Gastroesophageal sphincter (tissue), 4 donors: ENCODE data around the gene SDHA. TPM values are rescaled to one million over a fixed set of nuclear protein-coding genes. Genes with fewer than 3 reads are reported as not detected.
"Not testable (repeated sequence)": the region's sequence is repeated elsewhere in the genome, so short reads cannot be mapped to it uniquely, and the experiment has no call there.

Experiments used
- ATAC-seq: fragments of 150-250 bp; one replicate; pipeline ENCODE4 v1.9.1; 2016; ENCODE audit warnings: mild to moderate bottlenecking, moderate library complexity
- H3K27ac ChIP-seq, 4 donors: fragments of 200-600 bp; sonication (generic) in 3 of 4; 1 replicate in 3 of 4; 2 replicates in 1 of 4; pipeline ENCODE4 v1.5.1; 2016 to 2019
- H3K27me3 ChIP-seq: fragments of 200-600 bp; sonication (generic); one replicate; pipeline ENCODE4 v1.5.1; 2019
- H3K36me3 ChIP-seq, 2 donors: fragments of 200-600 bp; sonication (generic); one replicate each; pipeline ENCODE4 v1.5.1; 2019; ENCODE audit warnings: control low read depth in 1 of 2
- H3K4me1 ChIP-seq, 3 donors: fragments of 200-600 bp; sonication (generic); 1 replicate in 2 of 3; 2 replicates in 1 of 3; pipeline ENCODE4 v1.5.1; 2016 to 2019; ENCODE audit warnings: control low read depth in 2 of 3
- H3K4me3 ChIP-seq, 2 donors: fragments of 200-600 bp; sonication (generic); one replicate each; pipeline ENCODE4 v1.5.1; 2019; ENCODE audit warnings: mild to moderate bottlenecking in 1 of 2, moderate library complexity in 1 of 2
- H3K9me3 ChIP-seq, 3 donors: fragments of 200-600 bp; sonication (generic); one replicate each; pipeline ENCODE4 v1.5.1; 2017 to 2019; ENCODE audit warnings: control low read depth in 2 of 3
- CTCF ChIP-seq, 4 experiments: fragments of 200-600 bp in 2 of 4; fragments of 450-650 bp in 2 of 4; sonication (generic) in 1 of 4; IDR thresholded peaks; one replicate each; pipeline ENCODE4 v1.5.1; 2017 to 2019; ENCODE audit warnings: antibody characterized with exemption in 4 of 4, mild to moderate bottlenecking in 2 of 4, moderate library complexity in 2 of 4
- EP300 ChIP-seq: sonication (generic); formaldehyde crosslinking; IDR thresholded peaks from one replicate; pipeline ENCODE4 v1.6.1; 2017; ENCODE audit warnings: antibody characterized with exemption, mild to moderate bottlenecking
- POLR2A ChIP-seq, 2 donors: fragments of 450-650 bp; IDR thresholded peaks; one replicate each; pipeline ENCODE4 v1.6.1; 2017; ENCODE audit warnings: antibody characterized with exemption in 2 of 2, mild to moderate bottlenecking in 2 of 2, moderate library complexity in 1 of 2
- POLR2AphosphoS5 ChIP-seq: sonication (generic); formaldehyde crosslinking; IDR thresholded peaks from one replicate; pipeline ENCODE4 v1.6.1; 2017; ENCODE audit warnings: antibody characterized with exemption
- WGBS, 2 donors: methylation state at CpG; one replicate each; pipeline ENCODE4 v1.1.5; 2018; ENCODE audit warnings: low coverage in 1 of 2; 5-methylcytosine and 5-hydroxymethylcytosine counted together
- total RNA-seq, 4 donors: library from RNA; depleted of rRNA; stranded (reverse); fragments of >200 nt; gene quantifications; one replicate each; pipeline ENCODE4 v1.1.0, GENCODE V29; 2016

Gene SDHA
- total RNA-seq, 4 donors from 2014 or later, result 85.8 to 149 (median 110) TPM

- Histone ChIP-seq H3K4me3 (peak overlapping the region in 1 of 2 donors; percentile 100), H3K9me3 (no peaks in the 10 kb centered on the region), H3K36me3 (peaks cover 0 to 32% of the 10 kb centered on the region in 2 donors), H3K27me3 (no peaks in the 10 kb centered on the region), H3K27ac (peak overlapping the region; percentile 61 to 96 (median 91)), H3K4me1 (peaks cover 0 to 38% (median 15%) of the 10 kb centered on the region in 3 donors)
- ATAC-seq, result no peak
- 62 to 70% methylated on average over 11 to 16 of the region's 17 CpGs for WGBS, 2 donors
- TF ChIP-seq EP300 (no peak), CTCF (IDR thresholded peaks at IDR 0.05) (no peak), POLR2AphosphoS5 (no peak), POLR2A (IDR thresholded peaks at IDR 0.05) (no peak)
Measured at GRCh38 chr5:270340-270739, 52.2 kb downstream of the SDHA start.

GRCh38 chr5:271828-272167, 53.7 kb downstream of the SDHA start:
- not testable (repeated sequence) for H3K27me3 ChIP-seq, H3K9me3 ChIP-seq, ATAC-seq
- Histone ChIP-seq H3K4me1 (peaks cover 0 to 39% (median 15%) of the 10 kb centered on the region in 3 donors), H3K27ac (peak overlapping the region; percentile 67 to 96 (median 91)), H3K36me3 (peaks cover 0 to 39% of the 10 kb centered on the region in 2 donors), H3K4me3 (peak overlapping the region; percentile 84 to 100)
- WGBS, 2 donors, result no CpG with 5 or more reads among the region's 41 CpGs

- not testable (repeated sequence) for H3K27me3 ChIP-seq, H3K27ac ChIP-seq, H3K9me3 ChIP-seq, ATAC-seq
- peaks cover 0 to 39% (median 15%) of the 10 kb centered on the region in 3 donors for H3K4me1 ChIP-seq
- H3K36me3 ChIP-seq, result peaks cover 0 to 41% of the 10 kb centered on the region in 2 donors
- peak overlapping the region in 1 of 2 donors; percentile 100 for H3K4me3 ChIP-seq
- 97% methylated on average over 8 of the region's 9 CpGs; no CpG with 5 or more reads in 1 of the 2 donors for WGBS, 2 donors
Measured at GRCh38 chr5:273091-273490, 55.0 kb downstream of the SDHA start.

GRCh38 chr5:273491-273890, 55.4 kb downstream of the SDHA start:
- not testable (repeated sequence) for H3K4me3 ChIP-seq, H3K9me3 ChIP-seq, H3K27ac ChIP-seq, H3K27me3 ChIP-seq, ATAC-seq
- WGBS, 2 donors, result 77 to 81% methylated on average over 3 to 7 of the region's 7 CpGs
- Histone ChIP-seq H3K36me3 (peaks cover 0 to 45% of the 10 kb centered on the region in 2 donors), H3K4me1 (peaks cover 0 to 39% (median 15%) of the 10 kb centered on the region in 3 donors)

GRCh38 chr5:274346-274745, 56.2 kb downstream of the SDHA start:
- not testable (repeated sequence) for H3K27me3 ChIP-seq, ATAC-seq, H3K4me3 ChIP-seq, H3K9me3 ChIP-seq, H3K27ac ChIP-seq
- WGBS, 2 donors, result 73 to 80% methylated on average over 3 to 5 of the region's 7 CpGs
- Histone ChIP-seq H3K4me1 (peaks cover 0 to 39% (median 15%) of the 10 kb centered on the region in 3 donors), H3K36me3 (peaks cover 0 to 53% of the 10 kb centered on the region in 2 donors)

GRCh38 chr5:278646-279045, 60.5 kb downstream of the SDHA start:
- Histone ChIP-seq H3K4me3 (no peak overlapping the region), H3K27me3 (no peaks in the 10 kb centered on the region), H3K27ac (no peak overlapping the region), H3K4me1 (peaks cover 0 to 17% (median 7%) of the 10 kb centered on the region in 3 donors), H3K9me3 (no peaks in the 10 kb centered on the region), H3K36me3 (peaks cover 0 to 57% of the 10 kb centered on the region in 2 donors)
- no peak for ATAC-seq
- 82 to 91% methylated on average over 4 to 7 of the region's 9 CpGs for WGBS, 2 donors
- TF ChIP-seq CTCF (IDR thresholded peaks at IDR 0.05) (no peak), POLR2A (IDR thresholded peaks at IDR 0.05) (no peak), POLR2AphosphoS5 (no peak), EP300 (no peak)

- not testable (repeated sequence) for H3K9me3 ChIP-seq, ATAC-seq, H3K27me3 ChIP-seq, H3K4me3 ChIP-seq, H3K27ac ChIP-seq
- Histone ChIP-seq H3K36me3 (peaks cover 0 to 54% of the 10 kb centered on the region in 2 donors), H3K4me1 (peaks cover 0 to 12% (median 2%) of the 10 kb centered on the region in 3 donors)
- WGBS, 2 donors, result no CpG with 5 or more reads among the region's 14 CpGs
Measured at GRCh38 chr5:279051-279665, 61.0 kb downstream of the SDHA start.
